Measurements from ENCODE around the gene EBF3. TPM values are rescaled to one million over a fixed set of nuclear protein-coding genes. Genes with fewer than 3 reads are reported as not detected.

EBF3 gene
- polyA plus RNA-seq, 1 donor: 71.1 TPM

DNA sequence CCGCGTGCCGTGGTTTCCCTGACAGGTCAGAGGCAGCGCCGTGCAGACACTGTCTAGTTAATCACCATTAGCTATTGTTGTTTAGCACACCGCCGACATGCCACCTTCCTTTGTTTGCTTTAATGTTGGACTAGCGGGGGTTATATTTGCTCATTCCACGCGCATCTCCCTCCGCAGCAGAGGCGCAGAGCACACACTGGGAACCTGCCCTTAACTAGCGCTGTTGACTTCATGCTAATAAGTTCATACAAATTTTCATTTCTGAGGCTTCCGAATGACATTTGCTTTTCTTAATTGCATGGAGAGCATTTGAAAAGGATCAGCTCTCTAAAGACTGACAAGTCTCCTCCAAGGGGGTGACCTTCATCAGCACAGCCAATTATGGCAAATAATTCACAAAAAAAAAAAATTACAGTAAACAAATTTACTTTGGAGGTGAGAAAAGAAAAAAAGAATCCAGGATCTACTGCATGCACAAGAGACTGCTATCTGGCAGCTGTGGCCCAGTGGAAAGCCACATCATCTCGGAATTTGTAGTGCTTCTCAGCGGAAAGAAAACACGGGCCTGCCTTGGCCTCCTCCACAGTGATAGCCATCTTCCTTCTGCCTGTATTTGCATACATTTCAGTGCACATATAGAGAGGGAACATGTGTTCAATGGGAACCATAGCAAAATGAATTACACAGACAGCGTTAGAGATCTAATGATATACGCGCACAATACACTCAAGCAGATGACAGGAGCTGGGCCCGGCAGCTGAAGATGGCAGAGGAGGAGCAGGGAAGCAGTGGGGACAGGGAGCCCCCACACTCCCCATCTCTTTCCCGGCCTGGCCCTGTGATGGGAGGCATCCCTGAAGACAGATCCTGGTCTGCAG is 94.2 kb downstream of the EBF3 start:
- DNase-seq: no peak

DNA sequence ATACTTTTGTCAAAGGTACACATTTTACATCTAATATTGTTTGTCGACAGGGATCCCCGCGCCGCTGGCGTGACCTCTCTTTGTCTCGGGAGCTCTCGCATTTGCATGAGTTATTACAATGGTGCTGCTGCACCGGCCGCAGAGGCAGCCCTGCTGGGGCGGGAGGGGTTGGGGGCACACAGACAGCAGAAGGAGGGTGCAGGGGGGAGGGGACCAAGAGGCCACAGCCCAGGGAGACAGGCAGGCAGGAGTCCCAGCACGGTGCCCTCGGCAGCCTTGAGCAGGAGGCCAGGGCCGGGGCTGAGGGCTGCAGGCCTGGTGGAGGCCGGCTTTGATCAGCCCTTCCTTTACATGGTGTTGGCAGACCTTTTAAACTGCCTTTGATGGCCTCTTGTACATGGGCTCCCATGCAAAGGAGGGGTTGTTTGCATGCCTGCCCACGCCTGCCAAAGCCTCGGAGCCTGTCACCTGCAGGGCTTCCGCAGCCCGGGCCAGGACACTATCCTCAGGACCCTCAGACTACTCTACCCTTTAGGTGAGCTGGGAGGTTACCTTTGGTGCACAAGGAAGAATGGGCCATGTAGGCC is 95.5 kb downstream of the EBF3 start:
- no peak for DNase-seq

- DNase-seq: no peak
These were observed 96.4 kb downstream of the EBF3 start for GRCh38 chr10:129867631-129868179.

GRCh38 chr10:129866894-129867293 is 97.2 kb downstream of the EBF3 start:
- DNase-seq: no peak

DNA sequence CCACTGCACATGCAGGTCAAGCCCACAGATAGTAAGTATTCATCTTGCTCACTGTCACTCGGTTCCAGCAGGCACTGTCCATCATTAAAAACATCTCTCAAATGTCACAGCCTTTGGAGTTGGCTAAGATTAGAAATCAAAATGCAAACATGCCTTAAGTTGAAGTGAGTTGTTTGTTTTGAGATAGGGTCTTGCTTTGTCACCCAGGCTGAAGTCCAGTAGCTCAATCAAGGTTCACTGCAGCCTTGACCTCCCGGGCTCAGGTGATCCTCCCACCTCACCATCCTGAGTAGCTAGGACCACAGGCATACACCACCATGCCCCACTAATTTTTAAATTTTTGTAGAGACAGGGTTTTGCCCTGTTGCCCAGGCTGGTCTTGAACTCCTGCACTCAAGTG is 98.1 kb downstream of the EBF3 start:
- DNase-seq: no peak

DNA sequence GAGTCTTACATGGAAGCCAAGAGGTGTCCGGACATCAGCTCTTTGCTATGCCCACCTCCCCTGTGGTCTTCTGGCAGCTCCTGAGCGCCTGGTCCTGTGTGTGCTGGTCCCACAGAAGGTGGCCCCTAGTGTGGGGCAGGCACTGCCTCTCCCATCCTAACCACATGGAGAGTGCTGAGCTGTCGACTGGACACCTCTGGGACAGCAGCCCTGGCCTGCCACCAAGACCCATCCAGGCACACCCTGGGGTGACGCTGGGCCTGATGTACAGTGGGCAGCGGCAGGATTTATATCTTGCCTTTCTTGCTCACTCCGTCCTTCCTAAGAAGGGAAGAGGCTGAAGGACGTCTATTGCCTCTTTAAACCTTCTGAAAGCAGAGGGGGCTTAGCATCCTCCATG is 98.7 kb downstream of the EBF3 start:
- DNase-seq: no peak

GRCh38 chr10:129864601-129865126 is 99.4 kb downstream of the EBF3 start:
- no peak for DNase-seq

DNA sequence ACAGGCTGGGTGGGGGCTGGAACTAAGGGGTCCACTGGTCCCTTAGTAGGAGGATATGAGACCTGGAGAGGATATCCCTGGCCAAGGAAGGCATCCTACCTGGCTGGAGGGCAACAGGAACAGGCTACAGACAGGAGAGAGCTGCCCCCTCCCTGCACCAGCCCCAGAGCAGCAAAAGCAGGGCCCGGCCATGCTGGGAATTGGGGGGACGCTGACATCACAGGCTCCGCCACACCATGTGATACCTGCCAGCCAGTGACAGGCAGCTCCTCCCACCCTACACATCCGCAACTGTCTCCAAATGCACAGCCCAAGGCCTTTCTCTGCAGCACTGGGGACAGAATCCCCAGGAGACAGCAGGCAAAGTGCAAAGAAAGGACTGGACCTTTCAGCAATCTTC is 100.0 kb downstream of the EBF3 start:
- DNase-seq: no peak

DNA sequence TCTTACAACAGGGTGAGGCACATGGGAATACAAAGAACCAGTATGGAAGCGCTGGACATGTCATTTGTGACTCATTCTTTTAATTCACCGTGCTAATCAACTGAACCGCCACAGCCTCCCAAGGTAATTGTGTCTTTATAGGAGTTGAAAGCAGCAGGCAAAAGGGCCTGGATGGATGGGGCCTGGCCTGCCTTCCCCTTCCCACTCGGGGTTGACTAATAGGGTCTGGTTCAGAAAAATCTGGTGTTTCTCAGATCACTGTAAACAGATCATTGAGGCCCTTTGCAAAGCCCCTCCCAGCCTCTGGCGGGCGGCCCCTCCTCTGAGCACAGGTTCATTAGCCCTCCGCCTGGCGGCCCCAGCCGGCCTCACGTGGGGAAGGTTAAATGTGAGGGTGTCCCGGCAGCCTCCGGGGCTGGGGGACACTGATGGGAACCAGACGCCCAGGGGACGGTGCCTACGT is 100.8 kb downstream of the EBF3 start:
- no peak for DNase-seq

DNA sequence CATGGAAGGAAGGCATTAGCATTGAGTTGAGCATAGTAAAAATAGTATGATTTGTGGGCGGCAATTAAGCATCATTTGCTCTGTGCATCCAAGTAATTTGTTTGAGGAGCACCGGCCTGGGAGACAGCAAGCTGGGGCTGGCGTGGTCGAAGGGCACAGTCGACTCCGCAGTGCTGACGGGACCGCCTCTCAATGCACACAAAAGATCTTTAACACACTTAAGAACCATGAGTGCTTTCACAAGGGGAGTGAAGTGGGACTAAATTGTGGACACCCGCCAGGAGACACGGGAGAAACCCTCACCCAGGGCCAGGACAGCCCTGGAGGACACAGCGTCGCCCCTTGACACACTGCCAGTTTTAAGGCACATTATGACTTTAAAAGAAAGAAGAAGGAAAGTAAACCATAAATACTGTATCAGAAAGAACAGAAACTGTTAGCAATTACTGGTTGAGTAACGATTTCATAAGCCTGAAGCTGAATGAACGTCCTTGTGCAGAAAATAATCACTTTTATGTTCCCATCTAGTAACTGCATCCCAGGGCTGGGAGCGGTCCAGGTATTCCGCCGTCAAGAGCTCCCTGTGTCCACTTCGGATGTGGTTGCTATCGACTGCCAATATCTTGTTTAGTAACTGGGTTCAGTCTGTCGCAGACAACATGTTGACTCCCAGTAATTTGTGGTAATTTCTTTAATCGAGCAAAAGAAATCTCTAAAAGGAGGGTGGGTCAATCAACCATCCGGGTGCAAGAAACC is 102.1 kb downstream of the EBF3 start:
- DNase-seq: no peak

DNA sequence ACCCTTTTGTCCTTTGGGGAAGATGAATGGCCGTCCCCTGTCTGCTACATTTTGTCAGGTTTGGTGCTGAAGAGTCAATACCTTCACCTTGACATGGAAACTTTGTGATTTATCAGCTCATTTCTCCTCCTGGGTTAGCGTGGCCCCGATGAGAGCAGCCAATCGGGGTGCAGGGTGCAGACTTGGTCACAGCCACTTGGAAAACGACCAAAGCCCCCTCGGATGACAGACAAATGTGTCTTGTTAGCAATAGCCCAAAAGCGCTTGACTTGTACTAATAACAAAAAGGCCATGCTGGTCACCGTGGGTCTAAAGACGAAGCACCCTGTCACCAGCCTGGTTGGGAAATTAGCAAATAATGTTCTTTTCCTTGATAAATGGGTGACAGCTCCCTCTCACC is 103.7 kb downstream of the EBF3 start:
- no peak for DNase-seq

DNA sequence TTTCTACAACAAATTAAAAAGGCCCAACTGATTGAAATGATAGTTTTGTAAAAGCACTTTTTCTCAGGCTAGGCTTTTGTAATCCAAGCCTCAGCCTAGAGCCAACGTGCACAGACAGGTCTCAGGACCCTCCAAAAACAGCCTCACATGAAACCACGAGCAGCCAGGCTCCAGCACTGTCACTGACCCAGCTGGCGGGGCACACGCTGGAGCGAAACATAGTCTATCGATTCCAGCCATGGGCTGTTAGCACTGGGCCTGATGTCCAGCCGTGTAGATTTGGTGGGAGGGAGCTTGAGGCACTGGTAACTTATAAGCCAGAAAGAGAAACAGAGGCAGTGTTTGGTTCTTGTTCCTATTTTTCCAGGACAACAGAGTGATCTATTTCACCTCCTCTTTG is 104.5 kb downstream of the EBF3 start:
- no peak for DNase-seq

DNA sequence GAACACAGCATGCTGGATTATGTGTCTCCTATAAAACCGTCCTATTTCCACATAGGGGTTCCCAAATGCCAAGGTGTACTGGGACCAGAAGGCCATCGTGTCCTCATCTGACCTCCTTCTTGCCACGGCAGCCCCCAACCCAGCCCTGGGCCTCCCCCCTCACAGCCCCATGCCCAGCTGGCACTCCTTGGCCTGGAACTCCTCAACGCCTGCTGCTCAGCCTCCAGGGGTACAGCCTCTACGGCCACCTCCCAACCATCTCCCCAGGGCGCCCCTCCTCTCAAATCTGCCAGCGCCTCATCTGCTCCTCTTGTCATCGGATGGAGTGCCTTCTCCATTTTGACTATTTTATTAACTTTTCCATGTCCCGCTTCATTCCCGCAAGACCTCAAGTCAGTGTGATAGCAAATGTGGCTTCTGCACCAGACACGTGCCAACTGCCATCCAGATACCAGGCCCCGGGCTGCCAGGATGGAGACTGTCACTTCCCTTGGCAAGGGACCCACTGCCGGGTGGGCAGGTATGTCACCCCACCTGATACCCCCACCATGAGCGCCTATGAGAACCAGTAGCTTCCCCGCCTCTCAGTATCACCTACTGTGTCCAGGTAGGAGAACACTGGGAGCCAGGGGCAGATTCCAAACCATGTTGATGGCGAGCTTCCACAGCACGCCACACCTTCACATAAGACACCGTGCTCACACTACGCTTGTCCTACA is 106.7 kb downstream of the EBF3 start:
- no peak for DNase-seq

DNA sequence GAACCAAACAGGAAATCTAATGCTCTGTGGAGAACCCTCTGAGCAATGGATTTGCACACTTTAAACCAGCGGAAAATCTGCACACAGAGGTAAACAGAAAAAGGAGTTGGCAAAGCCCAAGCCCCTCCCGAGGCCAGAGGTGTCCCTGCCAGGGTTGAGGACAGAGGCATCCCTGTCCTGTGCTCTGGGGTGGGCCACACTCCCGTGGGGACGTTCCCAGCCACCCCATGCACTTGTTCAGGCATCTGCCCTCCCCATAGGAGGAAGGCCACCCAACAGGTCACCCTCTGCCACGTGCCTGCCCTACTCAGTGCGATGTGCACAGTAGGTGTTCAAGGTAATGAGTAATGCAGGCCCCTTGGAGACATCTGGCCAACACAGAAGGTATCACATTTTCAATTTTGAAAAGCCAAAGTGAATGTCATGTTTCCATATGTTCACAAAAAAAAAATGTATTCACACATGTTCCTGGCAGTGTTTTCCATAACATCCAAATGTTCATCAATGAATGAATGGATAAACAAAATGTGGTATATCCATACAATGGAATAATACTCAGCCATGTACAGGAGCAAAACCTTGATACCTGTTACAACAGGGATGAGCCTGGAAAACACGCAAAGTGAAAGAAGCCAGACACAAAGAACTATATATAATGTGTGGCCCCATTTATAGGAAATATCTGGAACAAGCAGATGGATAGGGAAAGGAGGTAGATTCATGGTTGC is 108.1 kb downstream of the EBF3 start:
- no peak for DNase-seq

GRCh38 chr10:129854796-129855705 is 109.0 kb downstream of the EBF3 start:
- no peak for DNase-seq

- DNase-seq: no peak
These were observed 109.9 kb downstream of the EBF3 start for GRCh38 chr10:129854158-129854557.

DNA sequence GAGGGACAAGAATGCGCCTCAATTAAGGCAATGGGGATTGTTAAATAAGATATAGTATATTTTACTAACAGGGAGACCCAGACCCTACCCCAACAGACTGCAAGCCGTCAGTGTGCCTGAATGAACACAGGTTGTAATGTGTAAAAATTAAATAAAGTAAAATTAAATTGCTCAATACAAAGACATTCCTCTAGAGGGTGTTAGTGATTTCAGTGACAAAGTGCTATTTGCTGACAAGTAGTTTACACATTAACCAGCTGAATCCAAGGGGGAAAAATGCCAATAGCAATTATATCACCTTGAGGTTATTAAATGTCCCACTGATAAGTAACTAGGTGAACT is 110.5 kb downstream of the EBF3 start:
- DNase-seq: no peak

GRCh38 chr10:129852829-129853561 is 111.1 kb downstream of the EBF3 start:
- no peak for DNase-seq

DNA sequence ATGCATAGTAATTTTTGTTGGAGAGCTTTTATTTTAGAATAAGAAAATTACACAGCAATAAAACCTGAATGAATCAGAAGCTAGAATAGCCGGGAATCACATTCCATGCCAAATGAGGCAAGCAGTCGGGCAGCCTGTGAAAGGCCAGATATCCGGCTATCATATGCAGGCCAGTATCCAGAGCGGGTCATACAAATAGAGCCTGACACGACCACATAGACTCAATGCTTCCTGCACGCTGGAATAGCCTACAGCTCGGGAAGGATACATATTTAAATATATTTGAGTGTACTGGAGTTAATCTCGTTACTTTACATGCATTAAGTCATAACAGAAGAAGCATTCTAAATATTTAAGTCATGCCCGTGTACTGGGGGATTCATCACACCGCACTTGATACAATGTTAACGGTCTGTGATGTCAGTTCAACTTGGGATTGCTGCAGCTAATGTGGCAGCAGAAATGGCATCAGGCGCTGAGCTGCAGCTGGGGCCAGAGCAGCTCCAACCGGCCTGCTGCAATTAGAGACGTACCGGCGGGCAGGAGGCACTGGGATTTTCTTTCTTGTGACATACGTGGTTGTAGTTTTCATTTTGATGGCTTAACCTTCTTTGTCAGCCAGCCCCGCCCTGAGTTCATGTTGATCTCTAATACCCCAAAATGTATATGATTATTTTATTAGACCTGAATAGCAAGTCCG is 112.0 kb downstream of the EBF3 start:
- DNase-seq: no peak

Measured in hindlimb muscle (tissue), 1 donor.